ENCODE results near the gene MRGPRX4. TPM values are rescaled to one million over a fixed set of nuclear protein-coding genes. Genes with fewer than 3 reads are reported as not detected.
"Not testable (repeated sequence)": the region's sequence is repeated elsewhere in the genome, so short reads cannot be mapped to it uniquely, and the experiment has no call there.

Gene MRGPRX4
- total RNA-seq, 1 experiment from 2014 or later: not detected

GRCh38 chr11:18196532-18196931 lies 23.9 kb downstream of the MRGPRX4 start:
- no peak for DNase-seq
- Histone ChIP-seq H3K27me3 (0 out of 2 replicates have a peak, but pooled peaks cover 3% of the 10 kb centered on the region), H3K36me3 (no peaks in the 10 kb centered on the region), H3K4me3 (no peak overlapping the region), H3K9me3 (no peaks in the 10 kb centered on the region)

GRCh38 chr11:18197738-18198137 lies 25.1 kb downstream of the MRGPRX4 start:
- not testable (repeated sequence) for H3K4me3 ChIP-seq, H3K27me3 ChIP-seq, H3K9me3 ChIP-seq, H3K36me3 ChIP-seq, DNase-seq

GRCh38 chr11:18203723-18204122 lies 31.1 kb downstream of the MRGPRX4 start:
- Histone ChIP-seq H3K9me3 (no peaks in the 10 kb centered on the region), H3K27me3 (no peaks in the 10 kb centered on the region), H3K4me3 (no peak overlapping the region), H3K36me3 (no peaks in the 10 kb centered on the region)
- no peak for DNase-seq

- no peak for DNase-seq
- no peaks in the 10 kb centered on the region for H3K36me3 ChIP-seq
- no peak overlapping the region for H3K4me3 ChIP-seq
- no peaks in the 10 kb centered on the region for H3K9me3 ChIP-seq
- no peaks in the 10 kb centered on the region for H3K27me3 ChIP-seq
Observed at GRCh38 chr11:18204220-18204619, 31.6 kb downstream of the MRGPRX4 start.

GRCh38 chr11:18204771-18205170 lies 32.1 kb downstream of the MRGPRX4 start:
- Histone ChIP-seq H3K4me3 (no peak overlapping the region), H3K36me3 (no peaks in the 10 kb centered on the region), H3K27me3 (no peaks in the 10 kb centered on the region), H3K9me3 (no peaks in the 10 kb centered on the region)
- no peak for DNase-seq

GRCh38 chr11:18209058-18209457 lies 36.4 kb downstream of the MRGPRX4 start:
- no peak overlapping the region for H3K4me3 ChIP-seq

GRCh38 chr11:18221274-18221876 lies 48.7 kb downstream of the MRGPRX4 start:
- H3K4me3 ChIP-seq: no peak overlapping the region

More at GRCh38 chr11:18209058-18209457, 36.4 kb downstream of the MRGPRX4 start:
- no peaks in the 10 kb centered on the region for H3K9me3 ChIP-seq
- H3K27me3 ChIP-seq: no peaks in the 10 kb centered on the region
- no peak for DNase-seq
- H3K36me3 ChIP-seq: no peaks in the 10 kb centered on the region

GRCh38 chr11:18222814-18223421 lies 50.3 kb downstream of the MRGPRX4 start:
- Histone ChIP-seq H3K4me3 (no peak overlapping the region), H3K9me3 (no peaks in the 10 kb centered on the region)

More at GRCh38 chr11:18221274-18221876, 48.7 kb downstream of the MRGPRX4 start:
- no peak for DNase-seq
- H3K9me3 ChIP-seq: no peaks in the 10 kb centered on the region
- H3K36me3 ChIP-seq: no peaks in the 10 kb centered on the region
- no peaks in the 10 kb centered on the region for H3K27me3 ChIP-seq

More at GRCh38 chr11:18222814-18223421, 50.3 kb downstream of the MRGPRX4 start:
- Histone ChIP-seq H3K27me3 (no peaks in the 10 kb centered on the region), H3K36me3 (no peaks in the 10 kb centered on the region)
- no peak for DNase-seq

Other genes with a start within 250 kb of the MRGPRX4 start
- 14.0 and 19.0 TPM in 2 replicates for gene SERGEF, start 159.8 kb upstream of the MRGPRX4 start, total RNA-seq (2014; rRNA removed; shearing (Covaris generic); ENCODE audit: low replicate concordance)
- gene TPH1, start 126.6 kb upstream of the MRGPRX4 start, total RNA-seq (2014; rRNA removed; shearing (Covaris generic); ENCODE audit: low replicate concordance): 0.15 TPM in 1 of 2 replicates, not detected in the other
- gene SAAL1, start 66.8 kb upstream of the MRGPRX4 start, total RNA-seq (2014; rRNA removed; shearing (Covaris generic); ENCODE audit: low replicate concordance): 24.8 and 26.6 TPM in 2 replicates
- not detected in 2 replicates for gene MRGPRX3, start 40.3 kb upstream of the MRGPRX4 start, total RNA-seq (2014; rRNA removed; shearing (Covaris generic); ENCODE audit: low replicate concordance)
- not detected in 2 replicates for gene SAA4, start 64.0 kb downstream of the MRGPRX4 start, total RNA-seq (2014; rRNA removed; shearing (Covaris generic); ENCODE audit: low replicate concordance)
- 0.43 and 0.84 TPM in 2 replicates for gene SAA2, start 75.8 kb downstream of the MRGPRX4 start, total RNA-seq (2014; rRNA removed; shearing (Covaris generic); ENCODE audit: low replicate concordance)
- gene SAA1, start 93.4 kb downstream of the MRGPRX4 start, total RNA-seq (2014; rRNA removed; shearing (Covaris generic); ENCODE audit: low replicate concordance): not detected in 2 replicates
- gene HPS5, start 149.3 kb downstream of the MRGPRX4 start, total RNA-seq (2014; rRNA removed; shearing (Covaris generic); ENCODE audit: low replicate concordance): 13.2 and 41.2 TPM in 2 replicates
- 46.7 and 60.7 TPM in 2 replicates for gene GTF2H1, start 149.7 kb downstream of the MRGPRX4 start, total RNA-seq (2014; rRNA removed; shearing (Covaris generic); ENCODE audit: low replicate concordance)
- 319 TPM in 2 replicates for gene LDHA, start 221.7 kb downstream of the MRGPRX4 start, total RNA-seq (2014; rRNA removed; shearing (Covaris generic); ENCODE audit: low replicate concordance)
- gene LDHC, start 239.5 kb downstream of the MRGPRX4 start, total RNA-seq (2014; rRNA removed; shearing (Covaris generic); ENCODE audit: low replicate concordance): 1.2 TPM in 1 of 2 replicates, not detected in the other

All from MG63 (cell line).